Endothelial cell of umbilical vein (primary cell): ENCODE data around the gene GAPDHS. TPM values are rescaled to one million over a fixed set of nuclear protein-coding genes. Genes with fewer than 3 reads are reported as not detected.

Source experiments
- BruUV-seq: library from RNA; stranded (reverse); fragments of 400-500 nt; replicated peaks from 2 replicates; lab custom pipeline; 2021; lab: Mats Ljungman, UMichigan
- CTCF ChIA-PET: fragments of 300-600, 350-600 bp; sonication (Branson Sonifier 250); formaldehyde crosslinking; loops from one replicate; lab custom pipeline; 2021; ENCODE audit warnings: antibody characterized with exemption, inconsistent platforms; lab: Charles Lee
- POLR2A ChIA-PET: fragments of 300-600, 350-600 bp; sonication (Branson Sonifier 250); formaldehyde crosslinking; loops from one replicate; lab custom pipeline; 2021; ENCODE audit warnings: antibody characterized with exemption, inconsistent platforms; lab: Charles Lee
- DNase-seq: peaks from one replicate; pipeline ENCODE4 v3.0.0-alpha.2; 2011; ENCODE audit warnings: low read depth, low spot score
- FAIRE-seq: peaks from 2 replicates; lab custom pipeline; 2011; peaks lifted over from hg19 to GRCh38; lab: Jason Lieb, UNC
- H2AFZ ChIP-seq: 2 replicates; pipeline ENCODE4 v1.6.0; 2012; ENCODE audit warnings: low read depth, low read length, control low read depth, inconsistent platforms
- H3K27ac ChIP-seq: 2 replicates; pipeline ENCODE4 v1.5.1; 2011; ENCODE audit warnings: low read depth, mild to moderate bottlenecking, control low read depth, low read length, moderate library complexity; ENCODE audit not compliant: insufficient read depth
- H3K27me3 ChIP-seq, 2 experiments: 2 replicates each; pipeline versions ENCODE4 v1.6.0 to v1.6.1; 2011; ENCODE audit warnings: low read length in 2 of 2, mixed read lengths in 1 of 2; ENCODE audit not compliant: control insufficient read depth in 2 of 2, insufficient read depth in 2 of 2
- H3K36me3 ChIP-seq, 2 experiments: 2 replicates in 1 of 2; 3 replicates in 1 of 2; pipeline ENCODE4 v1.5.1; 2011; ENCODE audit warnings: low read length in 2 of 2, mild to moderate bottlenecking in 1 of 2, moderate library complexity in 1 of 2; ENCODE audit not compliant: control insufficient read depth in 2 of 2, insufficient read depth in 2 of 2; ENCODE audit errors: extremely low read depth in 1 of 2
- H3K4me1 ChIP-seq: 3 replicates; pipeline ENCODE4 v1.5.1; 2011; ENCODE audit warnings: mild to moderate bottlenecking, low read length; ENCODE audit not compliant: control insufficient read depth, insufficient read depth; ENCODE audit errors: extremely low read depth
- H3K4me2 ChIP-seq: 2 replicates; pipeline ENCODE4 v1.6.1; 2011; ENCODE audit warnings: low read length, control low read depth, mixed read lengths; ENCODE audit not compliant: insufficient read depth
- H3K4me3 ChIP-seq, 3 experiments: fragments of 200-600 bp in 1 of 3; sonication (generic), shearing (Covaris generic) in 1 of 3; replicated peaks in 1 of 3; 2 replicates each; pipeline ENCODE4 v1.5.1; 2011 to 2016; ENCODE audit warnings: control low read depth in 3 of 3, low read length in 3 of 3, mild to moderate bottlenecking in 2 of 3, inconsistent platforms in 1 of 3, low read depth in 1 of 3, moderate library complexity in 1 of 3; ENCODE audit not compliant: insufficient read depth in 1 of 3
- H3K79me2 ChIP-seq: 2 replicates; pipeline ENCODE4 v1.6.0; 2012; ENCODE audit warnings: low read length, inconsistent platforms; ENCODE audit not compliant: control insufficient read depth, insufficient read depth
- H3K9ac ChIP-seq: replicated peaks from 2 replicates; pipeline ENCODE3; 2011; ENCODE audit warnings: low read length, control low read depth; ENCODE audit not compliant: insufficient read depth; ENCODE audit errors: extremely low read depth
- H3K9me1 ChIP-seq: replicated peaks from 3 replicates; pipeline ENCODE4 v1.6.0; 2011; ENCODE audit warnings: mild to moderate bottlenecking, low read length; ENCODE audit not compliant: control insufficient read depth, insufficient read depth; ENCODE audit errors: extremely low read depth
- H3K9me3 ChIP-seq: replicated peaks from 2 replicates; pipeline ENCODE4 v1.5.1; 2012; ENCODE audit warnings: low read length, inconsistent platforms; ENCODE audit not compliant: control insufficient read depth, insufficient read depth
- H4K20me1 ChIP-seq: replicated peaks from 2 replicates; pipeline ENCODE3; 2011; ENCODE audit warnings: mild to moderate bottlenecking, low read length; ENCODE audit not compliant: control insufficient read depth, insufficient read depth; ENCODE audit errors: extremely low read depth
- EZH2 ChIP-seq: IDR thresholded peaks from 2 replicates; pipeline ENCODE4 v1.6.1; 2012; ENCODE audit warnings: borderline replicate concordance, low read depth, mild to moderate bottlenecking, moderate library complexity, low read length, inconsistent platforms; ENCODE audit not compliant: severe bottlenecking
- FOS ChIP-seq: IDR thresholded peaks from 2 replicates; pipeline ENCODE4 v1.6.1; 2011; ENCODE audit warnings: mild to moderate bottlenecking, low read length, moderate library complexity, borderline replicate concordance; ENCODE audit not compliant: insufficient read depth
- GATA2 ChIP-seq: IDR thresholded peaks from 2 replicates; pipeline ENCODE4 v1.7.0; 2011; ENCODE audit warnings: low read depth, mild to moderate bottlenecking, moderate library complexity, mixed read lengths, low read length; ENCODE audit not compliant: insufficient read length, insufficient read depth
- JUN ChIP-seq: IDR thresholded peaks from 2 replicates; pipeline ENCODE4 v1.6.1; 2011; ENCODE audit warnings: borderline replicate concordance, low read depth; ENCODE audit not compliant: insufficient read length, insufficient read depth
- MYC ChIP-seq: IDR thresholded peaks from one replicate; pipeline ENCODE4 v1.6.1; 2011; ENCODE audit warnings: mild to moderate bottlenecking, low read depth, low read length
- POLR2A ChIP-seq: IDR thresholded peaks from 2 replicates; pipeline ENCODE4 v1.6.1; 2012; ENCODE audit warnings: low read depth, mild to moderate bottlenecking, control low read depth, low read length
- POLR2AphosphoS5 ChIP-seq: IDR thresholded peaks from 2 replicates; pipeline ENCODE4 v1.6.1; 2012; ENCODE audit warnings: low read depth, mild to moderate bottlenecking, control low read depth, low read length, moderate library complexity; ENCODE audit not compliant: insufficient read depth
- dilution Hi-C: fragments of 300-500 bp; cut with MboI; formaldehyde crosslinking; loops from one replicate; pipeline ENCODE4 v1.15.0; 2019; ENCODE audit warnings: low sequenced_read_pairs; ENCODE audit not compliant: extremely low pct_ligation_motif_present
- intact Hi-C: fragments of 100-400 bp; cut with micrococcal nuclease; formaldehyde crosslinking; loops from one replicate; pipeline ENCODE4 v1.10.0; 2022
- polyA plus RNA-seq, 4 experiments: library from polyadenylated mRNA; depleted of rRNA in 3 of 4; stranded (reverse) in 3 of 4; unstranded in 1 of 4; fragments of >200 nt; gene quantifications; 2 replicates each; pipeline versions ENCODE4 v1.2.1 to v1.2.3, GENCODE V29; 2011 to 2012; ENCODE audit warnings: missing spikeins in 1 of 4
- total RNA-seq: library from RNA; stranded (reverse); gene quantifications from 2 replicates; pipeline ENCODE4 v1.2.3, GENCODE V29; 2021
- TF ChIP-seq, protein P1 (sequence below): IDR thresholded peaks from 2 replicates; pipeline ENCODE4 v1.6.1; 2011; ENCODE audit not compliant: insufficient read depth, insufficient read length
- TF ChIP-seq, protein P2 (sequence below), 2 donors: IDR thresholded peaks; 1 replicate in 1 of 2; 2 replicates in 1 of 2; pipeline ENCODE4 v1.5.1; 2011; ENCODE audit warnings: low read length in 2 of 2, mild to moderate bottlenecking in 2 of 2, moderate library complexity in 2 of 2, control low read depth in 1 of 2, inconsistent platforms in 1 of 2, low read depth in 1 of 2; ENCODE audit not compliant: insufficient read depth in 1 of 2; ENCODE audit errors: extremely low read depth in 1 of 2

The GAPDHS gene
- total and polyA plus RNA-seq, 2 donors (not counting 3 experiments of a cell fraction or from before 2014, with no cell fraction given): not detected

DNA sequence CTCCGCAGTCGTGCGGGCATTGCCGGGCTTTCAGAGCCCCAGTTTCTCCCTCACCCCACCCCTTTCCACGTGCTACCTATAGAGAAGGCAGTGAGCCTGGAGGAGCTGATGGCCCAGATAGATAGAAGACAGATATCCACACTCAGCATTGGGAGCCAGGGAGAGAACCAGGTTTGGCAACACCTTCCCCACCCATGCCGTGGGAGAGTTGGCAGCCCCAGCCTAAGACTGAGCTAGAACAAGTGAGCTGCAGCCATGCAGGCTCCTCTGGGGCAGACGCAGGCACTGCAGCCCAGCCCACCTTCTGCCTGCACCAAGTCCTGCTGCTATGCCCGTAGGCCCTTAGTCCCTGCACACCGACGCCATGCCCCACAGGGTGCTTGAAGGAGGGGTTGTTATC lies 32.6 kb upstream of the GAPDHS start:
- H3K4me1 ChIP-seq: no peaks in the 10 kb centered on the region
- ChIA-PET POLR2A (no interaction called here), CTCF (interaction anchor here (1.2 kb wide), 1 partner anchor 10 kb away, joined by 4 read pairs; no protein-coding TSS in a partner anchor)
- dilution Hi-C loops (no loop called here), intact Hi-C loops (no loop called here)
- no peaks in the 10 kb centered on the region for H3K9me1 ChIP-seq
- no peaks in the 10 kb centered on the region for H3K79me2 ChIP-seq
- H3K27ac ChIP-seq: no peak overlapping the region
- no peaks in the 10 kb centered on the region for H3K9me3 ChIP-seq
- no peak overlapping the region for H3K4me3 ChIP-seq
- no peak overlapping the region for H3K4me2 ChIP-seq
- no peak overlapping the region for H3K9ac ChIP-seq
- H3K27me3 ChIP-seq: no peaks in the 10 kb centered on the region
- no TSS peak for BruUV-seq
- H4K20me1 ChIP-seq: no peaks in the 10 kb centered on the region
- no peak overlapping the region for H2AFZ ChIP-seq
- no peak for DNase-seq
- FAIRE-seq: no peak
- no peak for TF ChIP-seq GATA2
- TF ChIP-seq MYC: no peak
- TF ChIP-seq, protein P1, sequence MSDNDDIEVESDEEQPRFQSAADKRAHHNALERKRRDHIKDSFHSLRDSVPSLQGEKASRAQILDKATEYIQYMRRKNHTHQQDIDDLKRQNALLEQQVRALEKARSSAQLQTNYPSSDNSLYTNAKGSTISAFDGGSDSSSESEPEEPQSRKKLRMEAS: no peak
- TF ChIP-seq FOS: no peak
- no peak for TF ChIP-seq JUN
- TF ChIP-seq POLR2A: no peak
- TF ChIP-seq, protein P2, sequence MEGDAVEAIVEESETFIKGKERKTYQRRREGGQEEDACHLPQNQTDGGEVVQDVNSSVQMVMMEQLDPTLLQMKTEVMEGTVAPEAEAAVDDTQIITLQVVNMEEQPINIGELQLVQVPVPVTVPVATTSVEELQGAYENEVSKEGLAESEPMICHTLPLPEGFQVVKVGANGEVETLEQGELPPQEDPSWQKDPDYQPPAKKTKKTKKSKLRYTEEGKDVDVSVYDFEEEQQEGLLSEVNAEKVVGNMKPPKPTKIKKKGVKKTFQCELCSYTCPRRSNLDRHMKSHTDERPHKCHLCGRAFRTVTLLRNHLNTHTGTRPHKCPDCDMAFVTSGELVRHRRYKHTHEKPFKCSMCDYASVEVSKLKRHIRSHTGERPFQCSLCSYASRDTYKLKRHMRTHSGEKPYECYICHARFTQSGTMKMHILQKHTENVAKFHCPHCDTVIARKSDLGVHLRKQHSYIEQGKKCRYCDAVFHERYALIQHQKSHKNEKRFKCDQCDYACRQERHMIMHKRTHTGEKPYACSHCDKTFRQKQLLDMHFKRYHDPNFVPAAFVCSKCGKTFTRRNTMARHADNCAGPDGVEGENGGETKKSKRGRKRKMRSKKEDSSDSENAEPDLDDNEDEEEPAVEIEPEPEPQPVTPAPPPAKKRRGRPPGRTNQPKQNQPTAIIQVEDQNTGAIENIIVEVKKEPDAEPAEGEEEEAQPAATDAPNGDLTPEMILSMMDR (IDR thresholded peaks at IDR 0.05; ENCODE audit: extremely low read depth in 1 of 2, insufficient read depth in 1 of 2, low read depth in 1 of 2, low read length in 2 of 2): no peak
- no peak for TF ChIP-seq POLR2AphosphoS5
- no peak for TF ChIP-seq EZH2
- H3K36me3 ChIP-seq: no peaks in the 10 kb centered on the region
